B cell (primary cell): ENCODE data around the gene SP140.

Experiments
- CTCF ChIP-seq: fragments of 200-600 bp; IDR thresholded peaks from one replicate; pipeline ENCODE4 v1.8.0; 2022; ENCODE audit warnings: antibody characterized with exemption, mild to moderate bottlenecking
- EZH2 ChIP-seq: IDR thresholded peaks from 2 replicates; pipeline ENCODE4 v1.6.1; 2012; ENCODE audit warnings: borderline replicate concordance, low read depth, mild to moderate bottlenecking, moderate library complexity, low read length; ENCODE audit not compliant: insufficient read depth, poor library complexity, severe bottlenecking

GRCh38 chr2:230218421-230218820, 7.1 kb upstream of the SP140 start:
- TF ChIP-seq CTCF (no peak), EZH2 (no peak)
